GM08714 (cell line): ENCODE results near the gene COL13A1.

Source experiments
- H3K4me3 ChIP-seq: fragments of 200-500 bp; sonication (Bioruptor generic); 2 replicates; pipeline ENCODE4 v1.5.1; 2014; ENCODE audit warnings: mild to moderate bottlenecking, low read length, inconsistent platforms
- ZNF274 ChIP-seq: IDR thresholded peaks from 2 replicates; pipeline ENCODE4 v1.6.1; 2012; ENCODE audit warnings: mild to moderate bottlenecking, low read depth, low read length

The COL13A1 gene

GRCh38 chr10:69996611-69997010 is 194.9 kb downstream of the COL13A1 start:
- no peak for TF ChIP-seq ZNF274

GRCh38 chr10:70000262-70000661 is 198.6 kb downstream of the COL13A1 start:
- H3K4me3 ChIP-seq, result no peak overlapping the region

More at GRCh38 chr10:69996611-69997010, 194.9 kb downstream of the COL13A1 start:
- no peak overlapping the region for H3K4me3 ChIP-seq

GRCh38 chr10:70007116-70007820 is 205.6 kb downstream of the COL13A1 start:
- no peak for TF ChIP-seq ZNF274
- H3K4me3 ChIP-seq, result no peak overlapping the region

More at GRCh38 chr10:70000262-70000661, 198.6 kb downstream of the COL13A1 start:
- TF ChIP-seq ZNF274, result no peak
